NCI-H2196 treated with DMSO at 0.1 percent for 48 hours (cell line): ENCODE data around the gene LYL1.
"Not testable (repeated sequence)": the region's sequence is repeated elsewhere in the genome, so short reads cannot be mapped to it uniquely, and the experiment has no call there.

Source experiments
- DNase-seq: peaks from one replicate; lab custom pipeline; 2025; ENCODE audit not compliant: unreplicated experiment; lab: John Stamatoyannopoulos, UW

LYL1 gene

DNA sequence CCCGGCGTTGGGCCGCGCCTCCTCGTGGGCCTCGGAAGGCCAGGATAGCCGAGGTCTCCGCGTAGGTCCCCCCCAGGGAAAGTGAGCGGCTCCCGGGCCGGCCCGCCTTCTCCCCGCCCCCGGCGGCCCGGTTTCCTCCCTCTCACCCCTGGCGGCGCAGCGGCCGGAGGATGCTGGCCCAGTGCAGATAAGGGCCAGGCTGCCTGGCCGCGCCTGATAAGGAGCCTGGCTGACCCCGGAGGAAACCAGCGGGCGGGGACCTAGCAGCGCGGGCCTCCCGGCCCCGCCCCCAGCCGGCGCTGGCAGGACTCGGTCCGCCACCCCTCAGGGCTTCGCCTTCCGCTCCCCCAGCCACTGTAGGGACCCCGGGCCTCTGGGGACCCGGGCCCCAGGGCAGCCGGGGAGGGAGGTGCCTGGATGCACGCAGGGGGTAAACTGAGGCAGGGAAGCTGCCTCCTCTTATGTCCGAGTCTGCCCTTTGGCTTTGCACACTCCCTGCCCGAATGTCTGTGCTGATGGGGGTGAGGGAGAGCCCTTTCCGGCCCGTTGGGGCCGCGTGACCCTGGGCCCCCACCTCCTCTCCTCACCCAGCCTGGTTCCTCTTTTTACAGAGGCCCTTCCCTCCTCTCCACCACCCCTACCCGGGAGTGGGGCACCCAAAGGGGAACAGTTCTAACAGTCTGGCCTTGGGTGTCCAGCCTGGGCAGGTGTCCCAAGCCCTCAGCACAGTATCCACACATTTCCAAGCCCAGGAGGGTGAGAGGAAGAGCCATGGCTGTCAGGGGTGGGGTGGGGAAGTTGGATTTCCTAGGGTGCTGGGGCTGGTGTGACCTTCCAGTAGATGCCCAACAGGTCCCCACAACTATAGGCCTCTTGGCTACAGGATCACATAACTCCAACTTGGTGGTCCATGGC lies at the start of gene LYL1:
TSS of gene LYL1 (minus strand) at position 193 of the 915 bp plus-strand sequence. CDS start 1,687 bp downstream, outside the sequence.
- DNase-seq: no peak

- peak; percentile 92 for DNase-seq
These were observed 49.1 kb upstream of the LYL1 start for GRCh38 chr19:13151605-13152355.

DNA sequence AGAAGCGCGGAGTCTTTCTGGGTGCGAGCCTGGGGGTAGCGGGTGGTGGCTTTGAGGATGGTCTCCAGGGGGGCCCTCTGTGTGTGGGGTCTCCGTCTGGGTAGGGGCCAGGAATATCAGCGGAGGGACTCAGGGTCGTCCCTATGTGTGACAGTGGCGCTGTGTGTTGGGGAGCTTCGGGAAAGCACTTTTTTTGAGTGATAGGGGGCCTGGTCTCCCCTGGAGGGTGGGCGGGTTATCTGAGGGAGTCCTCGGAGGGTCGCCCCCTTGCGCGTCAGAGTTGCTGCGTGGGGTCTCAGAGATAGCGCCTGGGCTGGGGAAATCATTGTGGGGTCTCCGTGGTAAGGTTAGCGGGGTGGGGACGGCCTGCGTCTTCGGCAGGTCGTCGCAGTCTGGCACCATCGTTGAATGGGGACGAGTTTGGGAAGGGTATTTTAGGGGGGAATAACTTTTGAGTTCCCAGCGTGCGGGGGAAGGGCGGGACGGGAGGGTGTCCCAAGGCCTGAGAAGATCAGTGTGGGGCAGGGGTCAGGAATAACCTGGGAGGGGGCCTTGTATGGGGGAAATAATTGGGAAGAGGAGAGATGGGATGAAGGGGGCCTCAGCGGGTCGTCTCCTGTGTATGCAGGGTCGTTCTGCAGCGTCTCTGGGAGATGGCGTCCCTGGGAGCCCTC lies 48.4 kb upstream of the LYL1 start:
- no peak for DNase-seq

DNA sequence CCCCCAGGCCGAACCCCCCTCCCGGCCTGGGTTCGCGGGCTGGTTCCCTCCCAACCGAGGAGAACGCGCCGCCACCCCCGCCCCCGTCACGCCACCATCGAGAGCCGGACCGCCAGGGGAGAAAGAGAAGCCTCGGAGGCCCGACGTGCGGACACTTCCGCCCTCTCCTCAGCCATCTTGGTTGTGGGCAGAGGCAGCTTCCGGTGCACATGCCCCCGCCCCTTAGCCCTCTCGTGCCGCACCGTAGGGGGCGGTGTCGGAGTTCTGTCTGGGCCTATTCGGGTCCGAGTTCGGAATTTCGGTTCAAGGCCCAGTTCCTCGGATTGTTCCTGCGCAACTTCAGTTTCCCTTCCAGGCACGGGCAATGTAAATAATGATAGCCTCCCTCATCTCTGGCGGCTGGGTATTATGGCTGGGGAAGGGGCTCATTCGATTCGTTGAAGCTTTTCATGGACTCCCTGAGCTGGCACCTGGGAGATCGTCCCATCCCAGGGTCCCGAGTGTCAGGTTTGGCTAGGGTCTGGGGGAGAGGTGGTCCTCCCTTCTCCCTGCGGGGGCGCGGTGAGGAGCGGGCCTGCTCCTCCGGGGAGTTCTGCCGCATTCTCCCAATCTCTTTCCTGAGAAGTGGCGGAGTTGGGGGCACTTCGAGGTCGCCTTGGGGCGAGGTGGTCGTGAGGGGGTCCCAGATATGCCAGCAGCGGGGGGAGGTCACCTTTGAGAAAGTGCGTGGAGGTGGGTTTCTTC lies 47.7 kb upstream of the LYL1 start, which contains the start of the genes IER2 and STX10:
TSS of gene IER2 (plus strand) at position 225 of the 744 bp plus-strand sequence. CDS start 2,776 bp downstream, outside the sequence.
TSS of gene STX10 (minus strand) at position 189 of the 744 bp plus-strand sequence. CDS start 202 bp downstream, outside the sequence.
- DNase-seq: peak; percentile 94

DNA sequence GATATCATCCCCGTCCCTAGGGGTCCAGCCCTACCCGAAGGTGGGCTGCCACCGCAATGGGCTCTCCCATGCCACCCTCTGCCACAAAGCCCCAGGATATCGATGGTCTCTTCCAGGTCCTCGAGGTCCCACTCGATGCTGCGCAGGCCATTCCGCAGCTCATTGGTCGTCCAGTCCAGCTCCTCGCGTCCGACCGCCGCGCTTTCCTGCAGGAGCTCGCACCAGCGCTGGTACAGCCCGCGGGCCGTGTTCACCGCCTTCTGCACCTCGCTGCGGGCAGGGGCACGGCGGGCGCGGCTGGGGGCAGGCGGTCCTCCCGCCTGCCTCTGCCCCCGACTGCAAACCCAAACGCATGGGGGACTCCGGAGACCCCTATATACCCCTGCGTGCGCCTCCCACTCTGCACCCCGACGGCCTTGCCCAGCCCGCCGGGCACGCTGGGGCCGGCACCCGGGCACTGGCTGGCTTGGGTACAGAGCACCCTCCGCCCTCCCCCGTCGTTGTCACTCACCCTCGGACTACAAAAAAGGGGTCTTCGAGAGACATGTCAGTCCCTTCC lies 47.0 kb upstream of the LYL1 start:
- DNase-seq: no peak

DNA sequence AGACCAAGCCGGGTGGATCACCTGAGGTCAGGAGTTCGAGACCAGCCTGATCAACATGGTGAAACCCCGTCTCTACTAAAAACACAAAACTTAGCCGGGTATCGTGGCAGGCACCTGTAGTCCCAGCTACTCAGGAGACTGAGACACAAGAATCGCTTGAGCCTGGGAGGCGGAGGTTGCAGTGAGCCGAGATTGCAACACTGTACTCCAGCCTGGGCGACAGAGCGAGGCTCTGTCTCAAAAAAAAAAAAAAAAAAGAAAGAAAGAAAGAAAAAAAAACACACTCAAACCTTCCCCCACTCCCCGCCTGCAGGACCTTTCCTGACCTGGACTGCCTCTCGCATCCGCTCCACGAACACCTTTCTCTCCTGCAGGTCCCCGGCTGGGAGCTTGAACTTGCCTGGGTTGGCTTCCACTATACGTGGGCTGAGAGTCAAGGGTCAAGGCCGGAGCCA lies 46.5 kb upstream of the LYL1 start:
- DNase-seq: not testable (repeated sequence)

GRCh38 chr19:13146763-13147563 lies 44.3 kb upstream of the LYL1 start:
- DNase-seq: no peak

DNA sequence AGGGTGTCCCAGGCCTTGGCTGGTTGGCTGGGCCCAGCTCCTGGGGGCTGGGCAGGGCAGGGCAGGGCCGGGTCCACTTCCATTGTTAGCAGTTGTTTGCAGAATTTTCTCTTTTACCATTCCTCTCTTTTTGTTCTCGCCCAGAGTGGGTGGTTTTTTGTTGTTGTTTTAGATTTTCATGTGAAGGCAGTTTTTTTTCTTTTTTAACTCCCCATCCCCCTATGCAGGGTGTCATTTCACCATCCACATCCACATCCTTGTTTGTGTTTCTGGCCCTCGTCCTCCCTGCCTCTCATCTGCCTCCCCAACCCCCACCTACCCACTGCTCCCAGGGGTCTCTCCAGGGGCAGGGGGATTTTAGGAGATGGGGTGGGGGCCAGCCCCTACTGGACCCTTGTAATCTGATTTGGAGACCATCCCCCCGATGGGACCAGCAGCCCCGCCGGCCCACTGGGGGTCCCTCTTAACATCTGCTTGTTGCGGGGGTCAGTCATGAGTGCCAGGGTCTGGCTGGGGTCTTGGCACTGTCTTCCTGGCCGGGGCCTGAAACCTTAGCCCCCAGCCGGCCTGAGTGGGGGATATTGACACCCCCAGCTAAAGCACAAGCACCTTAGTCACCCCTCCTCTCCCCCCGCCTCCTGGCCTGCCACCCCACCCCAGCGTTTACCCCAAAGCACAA lies 37.1 kb upstream of the LYL1 start:
- no peak for DNase-seq

DNA sequence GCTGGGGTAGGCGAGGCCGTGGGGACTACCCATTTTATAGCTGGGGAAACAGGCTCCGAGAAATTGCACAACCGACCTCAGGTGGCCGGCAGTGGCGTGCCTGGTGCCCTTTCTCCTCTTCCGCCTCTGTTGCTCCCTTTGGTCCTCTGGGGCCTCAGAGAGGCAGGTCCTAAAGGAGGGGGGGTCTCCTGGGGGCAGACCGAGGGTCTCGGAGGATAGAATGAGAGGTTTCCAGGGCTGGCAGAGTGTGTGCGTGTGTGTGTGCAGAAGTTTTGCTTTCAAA lies 36.2 kb upstream of the LYL1 start:
- DNase-seq: no peak

DNA sequence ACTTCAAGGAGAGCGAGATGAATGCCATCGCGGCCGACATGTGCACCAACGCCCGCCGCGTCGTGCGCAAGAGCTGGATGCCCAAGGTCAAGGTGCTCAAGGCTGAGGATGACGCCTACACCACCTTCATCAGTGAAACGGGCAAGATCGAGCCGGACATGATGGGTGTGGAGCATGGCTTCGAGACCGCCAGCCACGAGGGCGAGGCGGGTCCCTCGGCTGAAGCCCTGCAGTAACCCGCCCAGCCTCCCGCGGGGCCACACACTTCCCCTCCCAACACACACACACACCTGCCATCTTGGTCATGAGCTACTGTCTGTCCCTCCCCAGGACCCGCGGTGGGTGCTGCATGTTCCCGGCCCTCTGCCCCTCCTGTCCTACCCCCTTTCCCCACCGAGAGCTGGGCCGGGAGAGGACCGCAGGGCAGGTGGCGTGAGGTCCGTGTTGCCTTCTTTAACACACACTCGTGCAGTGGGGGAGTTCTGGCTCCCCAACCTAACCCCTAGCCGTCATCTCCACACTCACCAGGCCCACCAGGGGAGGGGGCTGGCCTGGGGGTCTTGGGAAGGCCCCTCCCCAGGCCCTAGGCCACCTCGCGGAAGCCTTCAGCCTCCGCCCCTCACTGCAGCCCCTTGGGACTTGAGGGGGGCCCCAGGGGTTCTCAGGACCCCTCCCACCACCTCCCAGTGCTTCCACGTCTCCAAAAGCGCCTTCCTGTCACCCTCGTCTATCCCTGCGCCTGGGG lies 35.7 kb upstream of the LYL1 start:
- no peak for DNase-seq

- no peak for DNase-seq
These were observed 34.7 kb upstream of the LYL1 start for GRCh38 chr19:13137290-13137794.

GRCh38 chr19:13135068-13136062 lies 32.7 kb upstream of the LYL1 start:
- no peak for DNase-seq

GRCh38 chr19:13134626-13135025 lies 32.0 kb upstream of the LYL1 start:
- no peak for DNase-seq

DNA sequence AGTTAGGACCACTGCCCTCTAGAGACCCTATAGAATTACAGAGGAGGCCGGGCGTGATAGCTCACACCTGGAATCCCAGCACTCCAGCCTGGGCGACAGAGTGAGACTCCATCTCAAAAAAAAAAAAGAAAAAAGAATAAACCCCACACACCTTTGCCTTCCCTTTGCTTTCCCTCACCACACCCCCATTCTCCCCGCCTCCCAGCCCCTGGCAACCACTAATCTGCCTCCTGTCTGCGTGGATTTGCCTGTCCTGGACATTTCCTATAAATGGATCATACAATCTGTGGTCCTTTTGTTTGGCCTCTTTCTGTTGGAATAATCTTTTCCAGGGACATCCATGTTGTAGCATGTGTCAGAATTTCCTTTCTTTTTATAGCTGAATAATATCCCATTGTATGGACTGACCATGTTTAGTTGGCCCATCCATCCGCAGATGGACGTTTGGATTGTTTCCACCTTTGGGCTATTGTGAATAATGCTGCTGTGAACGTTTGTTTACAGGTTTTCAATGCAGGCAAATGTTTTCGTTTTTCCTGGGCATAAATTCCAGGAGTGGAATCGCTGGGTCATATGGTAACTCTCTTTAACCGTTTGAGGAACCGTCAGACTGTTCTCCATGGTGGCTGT lies 30.7 kb upstream of the LYL1 start:
- DNase-seq: no peak

- no peak for DNase-seq
These were observed 30.0 kb upstream of the LYL1 start for GRCh38 chr19:13132471-13133180.
